SK-N-MC (cell line): ENCODE measurements around the gene JKAMP.

Source experiments
- EZH2 ChIP-seq: fragments of 200-600 bp; sonication (generic); IDR thresholded peaks from one replicate; pipeline ENCODE4 v1.6.1; 2017; ENCODE audit warnings: antibody characterized with exemption
- FOXP2 ChIP-seq: optimal IDR thresholded peaks from 2 replicates; pipeline ENCODE3; 2011; ENCODE audit warnings: mild to moderate bottlenecking, moderate library complexity; ENCODE audit not compliant: insufficient read depth; ENCODE audit errors: extremely low read length, control extremely low read depth
- POLR2AphosphoS5 ChIP-seq: IDR thresholded peaks from 2 replicates; pipeline ENCODE4 v1.6.1; 2012; ENCODE audit warnings: mild to moderate bottlenecking, low read depth, low read length, borderline replicate concordance

GRCh38 chr14:59435101-59435500 is 49.2 kb upstream of the JKAMP start:
- no peak for TF ChIP-seq EZH2
- TF ChIP-seq POLR2AphosphoS5, result no peak
- TF ChIP-seq FOXP2, result no peak
